Adrenal gland (tissue), 12 donors: ENCODE measurements around the gene UNC5C. TPM values are rescaled to one million over a fixed set of nuclear protein-coding genes. Genes with fewer than 3 reads are reported as not detected.

ENCODE experiments used
- DNase-seq, 7 donors: peaks; one replicate each; pipeline ENCODE4 v3.0.0-alpha.2; 2019 to 2020
- H3K27ac ChIP-seq, 5 donors: fragments of 200-600 bp; sonication (generic) in 4 of 5; 1 replicate in 3 of 5; 2 replicates in 2 of 5; pipeline versions ENCODE4 v1.5.1 to v1.8.0; 2016 to 2020; ENCODE audit warnings: mild to moderate bottlenecking in 1 of 5
- H3K27me3 ChIP-seq: fragments of 200-600 bp; 2 replicates; pipeline ENCODE4 v1.8.0; 2021
- H3K36me3 ChIP-seq, 2 donors: fragments of 200-600 bp; replicated peaks in 1 of 2; 1 replicate in 1 of 2; 2 replicates in 1 of 2; pipeline versions ENCODE4 v1.5.1 to v1.8.0; 2018 to 2022
- H3K4me1 ChIP-seq, 2 donors: fragments of 200-600 bp; replicated peaks in 1 of 2; 1 replicate in 1 of 2; 2 replicates in 1 of 2; pipeline versions ENCODE4 v1.5.1 to v1.8.0; 2018 to 2021
- H3K4me3 ChIP-seq, 4 donors: fragments of 200-600 bp; sonication (generic) in 3 of 4; one replicate each; pipeline ENCODE4 v1.5.1; 2016 to 2018
- H3K9me3 ChIP-seq, 3 donors: fragments of 200-600 bp; sonication (generic) in 1 of 3; replicated peaks in 1 of 3; 1 replicate in 2 of 3; 2 replicates in 1 of 3; pipeline versions ENCODE4 v1.5.1 to v1.8.0; 2016 to 2021
- POLR2A ChIP-seq, 2 donors: fragments of 450-650 bp; IDR thresholded peaks; one replicate each; pipeline ENCODE4 v1.6.1; 2017; ENCODE audit warnings: antibody characterized with exemption in 2 of 2, mild to moderate bottlenecking in 2 of 2, moderate library complexity in 1 of 2
- WGBS, 4 donors: extraction: QIAGEN DNeasy Blood & Tissue Kit in 2 of 4; methylation state at CpG; one replicate each; pipeline versions ENCODE4 v1.1.5 to v1.1.7; 2013 to 2017; 5-methylcytosine and 5-hydroxymethylcytosine counted together
- intact Hi-C, 2 donors: fragments of 100-400 bp; cut with DNase I; formaldehyde crosslinking; loops; one replicate each; pipeline versions ENCODE4 v1.14.1 to v1.15.0; 2022 to 2023
- polyA plus RNA-seq, 3 donors: library from polyadenylated mRNA; stranded (reverse); fragments of 200-250 nt in 2 of 3; fragments of 350-450 nt in 1 of 3; fragmentation: Illumina TruSeq in 1 of 3; extraction: RNeasy Lipid Tissue Mini Kit (QIAGEN cat#74804) in 1 of 3; gene quantifications; one replicate each; pipeline ENCODE4 v1.2.3, GENCODE V29; 2013 to 2014
- total RNA-seq, 9 donors: library from RNA; depleted of rRNA in 4 of 9; stranded (reverse); fragments of >200 nt in 4 of 9; fragments of 120-200 nt in 1 of 9; fragmentation: NEBNext Ultra II Directional in 1 of 9; extraction: Animal tissue kit (Norgen Biotek cat#: 25700) in 1 of 9; gene quantifications; one replicate each; pipeline versions ENCODE4 v1.1.0 to v1.2.4, GENCODE V29; 2013 to 2023
- TF ChIP-seq, protein P1 (sequence below), 6 experiments: fragments of 450-650 bp in 4 of 6; fragments of 200-600 bp in 2 of 6; sonication (generic) in 1 of 6; IDR thresholded peaks; 1 replicate in 5 of 6; 2 replicates in 1 of 6; pipeline versions ENCODE4 v1.5.1 to v1.8.0; 2016 to 2021; ENCODE audit warnings: antibody characterized with exemption in 6 of 6, mild to moderate bottlenecking in 2 of 6, moderate library complexity in 1 of 6
- donor health status: healthy with polysubstance abuse.
- donor health status: Bipolar disorder and iron deficiency.
- donor health status: DM: yes; HTN: yes; CAD: no.
- donor health status: DM: no; HTN: no; CAD: no.
- donor health status: DM: no; HTN: no; CAD: no.
- donor health status: DM: yes; HTN: yes; CAD: no.

The UNC5C gene
- total and polyA plus RNA-seq, 12 donors, result 4.7 to 33.5 (median 23.8) TPM

DNA sequence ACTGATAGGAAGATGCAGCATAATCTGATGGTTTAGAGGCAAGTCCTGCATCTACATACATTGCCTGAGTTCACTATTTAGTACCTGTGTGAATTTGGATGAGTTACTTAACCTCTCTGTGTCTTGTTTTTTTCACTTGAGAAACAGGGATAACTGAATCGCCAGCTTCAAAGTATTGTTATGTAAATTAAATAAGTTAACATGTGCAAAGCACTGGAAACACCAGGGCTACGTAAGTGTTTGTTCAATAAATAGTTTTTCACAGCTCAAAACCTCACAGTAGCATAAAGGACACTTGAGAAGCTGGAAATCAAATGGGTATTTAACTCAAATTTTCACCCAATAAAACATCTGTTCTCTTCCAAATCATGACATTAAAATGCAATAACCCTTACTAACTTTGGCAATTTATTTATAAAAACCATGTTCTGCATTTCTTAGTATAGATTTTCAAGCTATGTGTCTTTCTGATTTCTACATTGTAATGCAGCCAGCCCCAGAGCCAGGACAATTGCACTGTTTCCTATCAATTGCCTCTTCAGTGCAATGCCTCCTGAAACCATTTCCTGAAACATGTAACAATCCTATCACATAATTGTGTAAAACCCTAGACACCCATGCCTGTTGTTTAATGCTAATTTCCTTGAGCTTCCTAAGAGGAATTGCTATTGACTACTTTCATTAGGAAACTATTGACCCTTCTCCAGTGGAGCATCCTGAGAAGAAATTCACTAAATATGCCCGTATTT lies 177.1 kb downstream of the UNC5C start:
- Histone ChIP-seq H3K27ac (no peak overlapping the region), H3K4me1 (no peaks in the 10 kb centered on the region), H3K4me3 (no peak overlapping the region), H3K27me3 (no peaks in the 10 kb centered on the region), H3K36me3 (no peaks in the 10 kb centered on the region), H3K9me3 (no peaks in the 10 kb centered on the region)
- intact Hi-C loops, result no loop called here
- WGBS, 4 donors, result 83 to 92% (median 87%) methylated on average over 3 of the region's 3 CpGs
- DNase-seq, result no peak
- TF ChIP-seq, protein P1, sequence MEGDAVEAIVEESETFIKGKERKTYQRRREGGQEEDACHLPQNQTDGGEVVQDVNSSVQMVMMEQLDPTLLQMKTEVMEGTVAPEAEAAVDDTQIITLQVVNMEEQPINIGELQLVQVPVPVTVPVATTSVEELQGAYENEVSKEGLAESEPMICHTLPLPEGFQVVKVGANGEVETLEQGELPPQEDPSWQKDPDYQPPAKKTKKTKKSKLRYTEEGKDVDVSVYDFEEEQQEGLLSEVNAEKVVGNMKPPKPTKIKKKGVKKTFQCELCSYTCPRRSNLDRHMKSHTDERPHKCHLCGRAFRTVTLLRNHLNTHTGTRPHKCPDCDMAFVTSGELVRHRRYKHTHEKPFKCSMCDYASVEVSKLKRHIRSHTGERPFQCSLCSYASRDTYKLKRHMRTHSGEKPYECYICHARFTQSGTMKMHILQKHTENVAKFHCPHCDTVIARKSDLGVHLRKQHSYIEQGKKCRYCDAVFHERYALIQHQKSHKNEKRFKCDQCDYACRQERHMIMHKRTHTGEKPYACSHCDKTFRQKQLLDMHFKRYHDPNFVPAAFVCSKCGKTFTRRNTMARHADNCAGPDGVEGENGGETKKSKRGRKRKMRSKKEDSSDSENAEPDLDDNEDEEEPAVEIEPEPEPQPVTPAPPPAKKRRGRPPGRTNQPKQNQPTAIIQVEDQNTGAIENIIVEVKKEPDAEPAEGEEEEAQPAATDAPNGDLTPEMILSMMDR (IDR thresholded peaks at IDR 0.05), result no peak
- TF ChIP-seq POLR2A (IDR thresholded peaks at IDR 0.05), result no peak

DNA sequence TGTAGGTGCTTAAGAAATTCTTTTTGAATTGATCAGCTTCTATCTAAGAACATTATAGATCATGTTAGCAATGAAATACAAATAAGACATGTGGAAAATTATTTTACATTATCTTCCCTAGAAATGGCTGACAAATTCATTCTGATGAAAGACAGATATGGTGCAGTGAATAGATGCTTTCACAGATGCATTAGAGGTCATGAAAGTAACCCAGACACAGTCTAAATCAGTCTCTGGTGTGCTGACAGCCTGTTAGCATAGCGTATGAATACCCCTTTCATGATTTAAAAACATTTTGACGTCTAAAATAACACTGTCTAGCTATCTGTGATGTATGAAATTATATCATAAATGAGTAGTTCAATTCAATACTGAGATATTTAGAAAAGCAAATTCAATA lies 180.9 kb downstream of the UNC5C start:
- 74 to 88% (median 84%) methylated on average over 2 of the region's 2 CpGs for WGBS, 4 donors
- DNase-seq, result no peak
- TF ChIP-seq, protein P1 (IDR thresholded peaks at IDR 0.05), result no peak
- TF ChIP-seq POLR2A (IDR thresholded peaks at IDR 0.05), result no peak
- Histone ChIP-seq H3K4me1 (peaks cover 0 to 16% of the 10 kb centered on the region in 2 donors), H3K36me3 (no peaks in the 10 kb centered on the region), H3K27me3 (no peaks in the 10 kb centered on the region), H3K9me3 (no peaks in the 10 kb centered on the region), H3K27ac (no peak overlapping the region), H3K4me3 (no peak overlapping the region)
- intact Hi-C loops, result no loop called here

DNA sequence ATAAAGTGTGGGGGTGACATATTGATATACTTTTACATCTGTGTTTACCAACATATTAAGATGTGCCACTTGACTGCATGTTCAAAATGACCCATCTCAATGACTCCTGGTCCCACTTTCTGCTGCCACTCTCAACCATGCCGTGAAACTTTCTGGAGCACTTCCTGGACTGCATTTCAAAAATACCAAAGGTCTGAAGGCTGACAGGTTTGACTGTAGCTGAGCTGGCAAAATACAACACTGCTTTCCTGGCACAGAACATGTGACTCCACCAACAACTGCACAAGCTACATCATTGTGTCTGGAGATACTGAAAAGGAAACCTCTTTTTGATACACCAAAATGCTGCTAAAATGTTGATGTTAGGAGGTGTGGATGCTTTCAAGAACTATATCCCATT lies 184.8 kb downstream of the UNC5C start:
- WGBS, 4 donors, result 50 to 64% (median 56%) methylated on average over 1 of the region's 1 CpG
- no peak for TF ChIP-seq POLR2A (IDR thresholded peaks at IDR 0.05)
- TF ChIP-seq, protein P1 (IDR thresholded peaks at IDR 0.05), result no peak
- Histone ChIP-seq H3K27ac (peak overlapping the region in 1 of 5 donors; percentile 47), H3K4me1 (peaks cover 9 to 50% of the 10 kb centered on the region in 2 donors), H3K9me3 (no peaks in the 10 kb centered on the region), H3K27me3 (no peaks in the 10 kb centered on the region), H3K36me3 (no peaks in the 10 kb centered on the region), H3K4me3 (no peak overlapping the region)
- DNase-seq, result peak in 1 of 7 donors; percentile 13
- intact Hi-C loops, result no loop called here

DNA sequence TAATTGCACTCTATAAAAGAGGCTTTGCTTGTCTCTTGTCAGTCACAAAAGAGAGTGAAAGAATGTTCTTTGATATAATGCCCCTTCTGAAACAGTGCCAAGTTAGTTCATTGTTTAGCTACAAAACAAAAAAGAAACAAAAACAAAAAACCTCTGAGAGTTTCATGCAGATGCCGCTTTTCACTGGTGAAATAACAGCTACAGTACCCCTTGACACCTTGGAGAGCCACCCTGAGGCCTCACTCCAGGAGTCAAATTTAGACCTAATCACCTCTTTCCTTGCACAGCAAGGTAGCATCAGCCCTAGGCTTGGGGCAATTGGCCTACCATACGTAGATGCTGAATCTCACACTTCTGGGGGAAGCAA lies 185.2 kb downstream of the UNC5C start:
- H3K36me3 ChIP-seq, result no peaks in the 10 kb centered on the region
- no peaks in the 10 kb centered on the region for H3K9me3 ChIP-seq
- 72 to 84% (median 84%) methylated on average over 2 of the region's 2 CpGs for WGBS, 4 donors
- H3K4me1 ChIP-seq, result peaks cover 9 to 54% of the 10 kb centered on the region in 2 donors
- H3K27me3 ChIP-seq, result no peaks in the 10 kb centered on the region
- H3K4me3 ChIP-seq, result peak overlapping the region in 1 of 4 donors; percentile 6
- no peak for DNase-seq
- peak overlapping the region in 1 of 5 donors; percentile 47 for H3K27ac ChIP-seq
- no peak for TF ChIP-seq POLR2A (IDR thresholded peaks at IDR 0.05)
- TF ChIP-seq, protein P1 (IDR thresholded peaks at IDR 0.05), result no peak
- intact Hi-C loops, result no loop called here
